Spleen (tissue), 13 donors: ENCODE results near the gene LDHAL6A. TPM values are rescaled to one million over a fixed set of nuclear protein-coding genes. Genes with fewer than 3 reads are reported as not detected.
A peak's percentile ranks its signal among the peaks of the same experiment; 100 is the strongest.
"Not testable (repeated sequence)": the region's sequence is repeated elsewhere in the genome, so short reads cannot be mapped to it uniquely, and the experiment has no call there.

ENCODE experiments used
- DNase-seq: peaks from one replicate; pipeline ENCODE4 v3.0.0-alpha.2; 2020
- H3K27ac ChIP-seq, 8 donors: fragments of 200-600 bp; sonication (generic) in 7 of 8; 1 replicate in 4 of 8; 2 replicates in 4 of 8; pipeline versions ENCODE4 v1.5.0 to v1.8.0; 2016 to 2021; ENCODE audit warnings: inconsistent platforms in 4 of 8, mild to moderate bottlenecking in 4 of 8, moderate library complexity in 1 of 8
- H3K27me3 ChIP-seq, 7 donors: fragments of 200-600 bp; sonication (generic) in 6 of 7; replicated peaks in 1 of 7; 1 replicate in 4 of 7; 2 replicates in 3 of 7; pipeline versions ENCODE4 v1.5.0 to v1.8.0; 2016 to 2021; ENCODE audit warnings: inconsistent platforms in 3 of 7, mild to moderate bottlenecking in 1 of 7
- H3K36me3 ChIP-seq, 6 donors: fragments of 200-600 bp; sonication (generic) in 5 of 6; 1 replicate in 4 of 6; 2 replicates in 2 of 6; pipeline versions ENCODE4 v1.5.0 to v1.8.0; 2016 to 2021; ENCODE audit warnings: inconsistent platforms in 2 of 6
- H3K4me1 ChIP-seq, 6 donors: fragments of 200-600 bp; sonication (generic) in 5 of 6; 1 replicate in 3 of 6; 2 replicates in 3 of 6; pipeline versions ENCODE4 v1.5.0 to v1.8.0; 2016 to 2021; ENCODE audit warnings: inconsistent platforms in 3 of 6
- H3K4me3 ChIP-seq, 8 donors: fragments of 200-600 bp; sonication (generic) in 7 of 8; 1 replicate in 4 of 8; 2 replicates in 4 of 8; pipeline versions ENCODE4 v1.5.0 to v1.8.0; 2016 to 2021; ENCODE audit warnings: inconsistent platforms in 4 of 8, mild to moderate bottlenecking in 4 of 8, moderate library complexity in 2 of 8
- H3K9me3 ChIP-seq, 8 donors: fragments of 200-600 bp; sonication (generic) in 7 of 8; 1 replicate in 4 of 8; 2 replicates in 4 of 8; pipeline versions ENCODE4 v1.5.0 to v1.8.0; 2016 to 2021; ENCODE audit warnings: inconsistent platforms in 4 of 8
- POLR2A ChIP-seq, 3 donors: fragments of 450-650 bp; IDR thresholded peaks; one replicate each; pipeline ENCODE4 v1.5.1; 2017; ENCODE audit warnings: antibody characterized with exemption in 3 of 3, mild to moderate bottlenecking in 1 of 3
- POLR2AphosphoS5 ChIP-seq, 3 donors: sonication (generic); formaldehyde crosslinking; IDR thresholded peaks; one replicate each; pipeline ENCODE4 v1.5.1; 2017; ENCODE audit warnings: antibody characterized with exemption in 3 of 3
- WGBS, 5 donors: extraction: QIAGEN DNeasy Blood & Tissue Kit in 3 of 5; methylation state at CpG; one replicate each; pipeline versions ENCODE4 v1.1.5 to v1.1.7; 2013 to 2018; 5-methylcytosine and 5-hydroxymethylcytosine counted together
- intact Hi-C: fragments of 100-400 bp; cut with DNase I; formaldehyde crosslinking; loops from one replicate; pipeline ENCODE4 v1.15.0; 2023; ENCODE audit warnings: low total_unique reads
- long read RNA-seq, 2 donors: transcript quantifications; one replicate each; lab custom pipeline, GENCODE V29; 2026
- polyA plus RNA-seq, 3 donors: library from polyadenylated mRNA; stranded (reverse); fragments of 200-250 nt; gene quantifications; one replicate each; pipeline ENCODE4 v1.2.1, GENCODE V29; 2013
- total RNA-seq, 7 donors: library from RNA; depleted of rRNA in 3 of 7; stranded (reverse); fragments of >200 nt in 3 of 7; fragmentation: NEBNext Ultra II Directional in 4 of 7; extraction: Animal tissue kit (Norgen Biotek cat#: 25700) in 4 of 7; gene quantifications; one replicate each; pipeline versions ENCODE4 v1.1.0 to v1.2.1, GENCODE V29; 2016 to 2021
- TF ChIP-seq, protein P1 (sequence below), 11 experiments: fragments of 200-600 bp in 7 of 11; fragments of 450-650 bp in 4 of 11; sonication (generic) in 4 of 11; IDR thresholded peaks in 8 of 11; conservative IDR thresholded peaks in 3 of 11; 1 replicate in 7 of 11; 2 replicates in 4 of 11; pipeline versions ENCODE4 v1.4.0 to v1.8.0; 2016 to 2021; ENCODE audit warnings: antibody characterized with exemption in 11 of 11, inconsistent platforms in 4 of 11, mild to moderate bottlenecking in 1 of 11
- donor health status: healthy with polysubstance abuse.
- donor health status: DM: no; HTN: no; CAD: no; lungs with moderate emphysema.
- donor health status: DM: no; HTN: no; CAD: no.
- donor health status: Bipolar disorder and iron deficiency.
- donor health status: healthy.
- donor health status: DM: no; HTN: no; CAD: no.
- donor health status: DM: yes; HTN: yes; CAD: no.

Gene LDHAL6A
- total RNA-seq (not detected), polyA plus RNA-seq (under 1 TPM in 1 of 3 donors, not detected in 2; 0.02 TPM)
- long read RNA-seq, donor 1 = 0 reads
- long read RNA-seq, donor 2 = 0 reads

- TF ChIP-seq POLR2AphosphoS5 (IDR thresholded peaks at IDR 0.05) = no peak
- no peak for TF ChIP-seq POLR2A (IDR thresholded peaks at IDR 0.05)
- TF ChIP-seq, protein P1, sequence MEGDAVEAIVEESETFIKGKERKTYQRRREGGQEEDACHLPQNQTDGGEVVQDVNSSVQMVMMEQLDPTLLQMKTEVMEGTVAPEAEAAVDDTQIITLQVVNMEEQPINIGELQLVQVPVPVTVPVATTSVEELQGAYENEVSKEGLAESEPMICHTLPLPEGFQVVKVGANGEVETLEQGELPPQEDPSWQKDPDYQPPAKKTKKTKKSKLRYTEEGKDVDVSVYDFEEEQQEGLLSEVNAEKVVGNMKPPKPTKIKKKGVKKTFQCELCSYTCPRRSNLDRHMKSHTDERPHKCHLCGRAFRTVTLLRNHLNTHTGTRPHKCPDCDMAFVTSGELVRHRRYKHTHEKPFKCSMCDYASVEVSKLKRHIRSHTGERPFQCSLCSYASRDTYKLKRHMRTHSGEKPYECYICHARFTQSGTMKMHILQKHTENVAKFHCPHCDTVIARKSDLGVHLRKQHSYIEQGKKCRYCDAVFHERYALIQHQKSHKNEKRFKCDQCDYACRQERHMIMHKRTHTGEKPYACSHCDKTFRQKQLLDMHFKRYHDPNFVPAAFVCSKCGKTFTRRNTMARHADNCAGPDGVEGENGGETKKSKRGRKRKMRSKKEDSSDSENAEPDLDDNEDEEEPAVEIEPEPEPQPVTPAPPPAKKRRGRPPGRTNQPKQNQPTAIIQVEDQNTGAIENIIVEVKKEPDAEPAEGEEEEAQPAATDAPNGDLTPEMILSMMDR (IDR thresholded peaks at IDR 0.05 in 8 of 11, conservative IDR thresholded peaks at IDR 0.05 in 3 of 11) = no peak
- DNase-seq = no peak
- Histone ChIP-seq H3K27me3 (peaks cover 0 to 14% (median 0%) of the 10 kb centered on the region in 7 donors), H3K4me1 (no peaks in the 10 kb centered on the region), H3K27ac (no peak within 1 kb of the TSS), H3K4me3 (no peak within 1 kb of the TSS), H3K36me3 (no peaks in the 10 kb centered on the region), H3K9me3 (no peaks in the 10 kb centered on the region)
- intact Hi-C loops = no loop called here
- WGBS, 5 donors = 52 to 79% (median 62%) methylated on average over 43 to 47 of the region's 47 CpGs
Measured at GRCh38 chr11:18455686-18456372, at the start of gene LDHAL6A. Gene LDHAL6A (plus strand): TSS chr11:18455856. CDS start chr11:18456681, 825 bp downstream.

DNA sequence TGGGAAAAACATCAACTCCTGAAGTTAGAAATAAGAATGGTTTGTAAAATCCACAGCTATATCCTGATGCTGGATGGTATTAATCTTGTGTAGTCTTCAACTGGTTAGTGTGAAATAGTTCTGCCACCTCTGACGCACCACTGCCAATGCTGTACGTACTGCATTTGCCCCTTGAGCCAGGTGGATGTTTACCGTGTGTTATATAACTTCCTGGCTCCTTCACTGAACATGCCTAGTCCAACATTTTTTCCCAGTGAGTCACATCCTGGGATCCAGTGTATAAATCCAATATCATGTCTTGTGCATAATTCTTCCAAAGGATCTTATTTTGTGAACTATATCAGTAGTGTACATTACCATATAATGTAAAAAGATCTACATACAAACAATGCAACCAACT, 48.3 kb upstream of the LDHAL6A start:
- H3K4me3 ChIP-seq, intact Hi-C loops, H3K27me3 ChIP-seq, H3K27ac ChIP-seq, H3K4me1 ChIP-seq, H3K9me3 ChIP-seq, DNase-seq: not testable (repeated sequence)
- 82 to 98% (median 89%) methylated on average over 3 of the region's 3 CpGs for WGBS, 5 donors
- H3K36me3 ChIP-seq = peaks cover 11 to 69% (median 66%) of the 10 kb centered on the region in 6 donors
- peak in 1 of 3 donors; percentile 8 for TF ChIP-seq POLR2AphosphoS5 (IDR thresholded peaks at IDR 0.05)

GRCh38 chr11:18408558-18409291, 46.9 kb upstream of the LDHAL6A start:
- H3K27me3 ChIP-seq = no peaks in the 10 kb centered on the region
- no peak overlapping the region for H3K4me3 ChIP-seq
- DNase-seq = no peak
- peaks cover 0 to 10% (median 0%) of the 10 kb centered on the region in 6 donors for H3K4me1 ChIP-seq
- WGBS, 5 donors = 93 to 96% (median 95%) methylated on average over 9 of the region's 9 CpGs
- peak in 1 of 3 donors; percentile 50 for TF ChIP-seq POLR2AphosphoS5 (IDR thresholded peaks at IDR 0.05)
- TF ChIP-seq, protein P1 (IDR thresholded peaks at IDR 0.05 in 8 of 11, conservative IDR thresholded peaks at IDR 0.05 in 3 of 11) = no peak
- no peak for TF ChIP-seq POLR2A (IDR thresholded peaks at IDR 0.05)
- H3K27ac ChIP-seq = no peak overlapping the region
- H3K9me3 ChIP-seq = no peaks in the 10 kb centered on the region
- intact Hi-C loops = no loop called here
- peaks cover 11 to 56% (median 53%) of the 10 kb centered on the region in 6 donors for H3K36me3 ChIP-seq

DNA sequence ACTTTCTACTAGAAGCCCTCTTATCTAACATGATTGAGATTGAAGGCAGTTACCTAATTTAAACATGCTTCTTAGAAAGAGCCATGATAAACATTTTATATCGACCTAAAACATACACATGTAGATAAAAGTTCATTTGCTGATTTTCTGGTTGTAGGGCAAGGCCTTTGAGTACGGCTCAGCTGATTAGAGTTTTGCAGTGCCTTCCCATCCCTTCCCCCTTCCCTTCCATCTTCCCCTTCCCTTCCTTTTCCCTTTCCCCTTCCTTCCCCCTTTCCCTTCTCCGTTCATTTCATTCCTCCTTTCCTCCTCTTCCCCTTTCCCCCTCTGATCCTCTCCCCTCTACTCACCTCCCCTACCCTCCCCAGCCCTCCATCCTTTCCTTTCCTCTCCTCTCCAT, 39.2 kb upstream of the LDHAL6A start:
- Histone ChIP-seq H3K9me3 (no peaks in the 10 kb centered on the region), H3K27me3 (no peaks in the 10 kb centered on the region), H3K4me1 (peaks cover 0 to 10% (median 0%) of the 10 kb centered on the region in 6 donors), H3K4me3 (no peak overlapping the region), H3K27ac (no peak overlapping the region), H3K36me3 (no peaks in the 10 kb centered on the region)
- no peak for DNase-seq
- TF ChIP-seq, protein P1 (IDR thresholded peaks at IDR 0.05 in 8 of 11, conservative IDR thresholded peaks at IDR 0.05 in 3 of 11) = no peak
- TF ChIP-seq POLR2A (IDR thresholded peaks at IDR 0.05) = no peak
- TF ChIP-seq POLR2AphosphoS5 (IDR thresholded peaks at IDR 0.05) = no peak
- intact Hi-C loops = no loop called here
- WGBS, 5 donors = 76 to 94% (median 84%) methylated on average over 3 of the region's 3 CpGs
